Measurements from ENCODE around the gene CLEC2A.

DNA sequence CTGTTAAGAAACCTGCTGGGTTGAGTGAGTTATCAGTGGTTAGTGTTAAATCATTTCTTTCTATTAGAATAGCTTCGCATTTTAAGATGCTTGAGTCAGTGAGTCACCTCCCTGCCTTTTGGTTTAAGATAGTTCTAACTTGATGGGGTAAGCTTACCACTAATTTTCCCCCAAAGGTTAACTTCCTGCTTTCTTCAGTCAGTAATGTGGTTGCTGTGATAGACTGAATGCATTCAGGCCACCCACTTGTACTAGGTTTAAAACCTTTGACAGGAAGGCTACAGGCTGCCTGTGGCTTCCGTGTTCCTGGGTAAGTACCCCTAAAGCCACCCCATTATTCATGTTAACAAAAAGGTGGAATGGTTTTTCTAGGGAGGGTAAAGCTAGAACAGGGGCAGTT lies 25.3 kb downstream of the CLEC2A start:
- TF ChIP-seq POLR2AphosphoS5 (IDR thresholded peaks at IDR 0.05; ENCODE audit: low read depth) (no peak), EZH2phosphoT487 (IDR thresholded peaks at IDR 0.05; ENCODE audit: unreplicated experiment) (no peak), EZH2 (IDR thresholded peaks at IDR 0.05; ENCODE audit: low read depth, unreplicated experiment) (no peak), ZNF331 (CRISPR knock-in tag; IDR thresholded peaks at IDR 0.05; ENCODE audit: low read depth) (no peak), CREB1 (CRISPR knock-in tag; IDR thresholded peaks at IDR 0.05; ENCODE audit: low read depth) (no peak), NANOG (IDR thresholded peaks at IDR 0.05; ENCODE audit: borderline replicate concordance) (no peak), JUNB (IDR thresholded peaks at IDR 0.05; ENCODE audit: unreplicated experiment) (no peak)
- TF ChIP-seq, protein P1, sequence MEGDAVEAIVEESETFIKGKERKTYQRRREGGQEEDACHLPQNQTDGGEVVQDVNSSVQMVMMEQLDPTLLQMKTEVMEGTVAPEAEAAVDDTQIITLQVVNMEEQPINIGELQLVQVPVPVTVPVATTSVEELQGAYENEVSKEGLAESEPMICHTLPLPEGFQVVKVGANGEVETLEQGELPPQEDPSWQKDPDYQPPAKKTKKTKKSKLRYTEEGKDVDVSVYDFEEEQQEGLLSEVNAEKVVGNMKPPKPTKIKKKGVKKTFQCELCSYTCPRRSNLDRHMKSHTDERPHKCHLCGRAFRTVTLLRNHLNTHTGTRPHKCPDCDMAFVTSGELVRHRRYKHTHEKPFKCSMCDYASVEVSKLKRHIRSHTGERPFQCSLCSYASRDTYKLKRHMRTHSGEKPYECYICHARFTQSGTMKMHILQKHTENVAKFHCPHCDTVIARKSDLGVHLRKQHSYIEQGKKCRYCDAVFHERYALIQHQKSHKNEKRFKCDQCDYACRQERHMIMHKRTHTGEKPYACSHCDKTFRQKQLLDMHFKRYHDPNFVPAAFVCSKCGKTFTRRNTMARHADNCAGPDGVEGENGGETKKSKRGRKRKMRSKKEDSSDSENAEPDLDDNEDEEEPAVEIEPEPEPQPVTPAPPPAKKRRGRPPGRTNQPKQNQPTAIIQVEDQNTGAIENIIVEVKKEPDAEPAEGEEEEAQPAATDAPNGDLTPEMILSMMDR (conservative IDR thresholded peaks at IDR 0.05; ENCODE audit: low read depth in 2 of 2): no peak
- TF ChIP-seq, protein P2, sequence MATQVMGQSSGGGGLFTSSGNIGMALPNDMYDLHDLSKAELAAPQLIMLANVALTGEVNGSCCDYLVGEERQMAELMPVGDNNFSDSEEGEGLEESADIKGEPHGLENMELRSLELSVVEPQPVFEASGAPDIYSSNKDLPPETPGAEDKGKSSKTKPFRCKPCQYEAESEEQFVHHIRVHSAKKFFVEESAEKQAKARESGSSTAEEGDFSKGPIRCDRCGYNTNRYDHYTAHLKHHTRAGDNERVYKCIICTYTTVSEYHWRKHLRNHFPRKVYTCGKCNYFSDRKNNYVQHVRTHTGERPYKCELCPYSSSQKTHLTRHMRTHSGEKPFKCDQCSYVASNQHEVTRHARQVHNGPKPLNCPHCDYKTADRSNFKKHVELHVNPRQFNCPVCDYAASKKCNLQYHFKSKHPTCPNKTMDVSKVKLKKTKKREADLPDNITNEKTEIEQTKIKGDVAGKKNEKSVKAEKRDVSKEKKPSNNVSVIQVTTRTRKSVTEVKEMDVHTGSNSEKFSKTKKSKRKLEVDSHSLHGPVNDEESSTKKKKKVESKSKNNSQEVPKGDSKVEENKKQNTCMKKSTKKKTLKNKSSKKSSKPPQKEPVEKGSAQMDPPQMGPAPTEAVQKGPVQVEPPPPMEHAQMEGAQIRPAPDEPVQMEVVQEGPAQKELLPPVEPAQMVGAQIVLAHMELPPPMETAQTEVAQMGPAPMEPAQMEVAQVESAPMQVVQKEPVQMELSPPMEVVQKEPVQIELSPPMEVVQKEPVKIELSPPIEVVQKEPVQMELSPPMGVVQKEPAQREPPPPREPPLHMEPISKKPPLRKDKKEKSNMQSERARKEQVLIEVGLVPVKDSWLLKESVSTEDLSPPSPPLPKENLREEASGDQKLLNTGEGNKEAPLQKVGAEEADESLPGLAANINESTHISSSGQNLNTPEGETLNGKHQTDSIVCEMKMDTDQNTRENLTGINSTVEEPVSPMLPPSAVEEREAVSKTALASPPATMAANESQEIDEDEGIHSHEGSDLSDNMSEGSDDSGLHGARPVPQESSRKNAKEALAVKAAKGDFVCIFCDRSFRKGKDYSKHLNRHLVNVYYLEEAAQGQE (IDR thresholded peaks at IDR 0.05; ENCODE audit: unreplicated experiment): no peak
